Spinal cord (tissue), 10 donors: Measurements from ENCODE around the gene OR10H1. TPM values are rescaled to one million over a fixed set of nuclear protein-coding genes. Genes with fewer than 3 reads are reported as not detected.
"Not testable (repeated sequence)": the region's sequence is repeated elsewhere in the genome, so short reads cannot be mapped to it uniquely, and the experiment has no call there.

ENCODE experiments used
- DNase-seq, 6 donors: peaks; one replicate each; pipeline versions ENCODE4 v3.0.0 to v3.0.0-alpha.2; 2013 to 2015; ENCODE audit warnings: low spot score in 6 of 6, low read depth in 4 of 6
- H3K27ac ChIP-seq: one replicate; pipeline ENCODE4 v1.5.1; 2013; ENCODE audit warnings: low read depth, low read length, control low read depth
- H3K27me3 ChIP-seq: one replicate; pipeline ENCODE4 v1.6.1; 2013; ENCODE audit warnings: low read length; ENCODE audit not compliant: control insufficient read depth, insufficient read depth
- H3K36me3 ChIP-seq: one replicate; pipeline ENCODE4 v1.6.1; 2013; ENCODE audit warnings: low read length; ENCODE audit not compliant: control insufficient read depth, insufficient read depth
- H3K4me1 ChIP-seq: one replicate; pipeline ENCODE4 v1.6.1; 2013; ENCODE audit warnings: low read length; ENCODE audit not compliant: control insufficient read depth, insufficient read depth
- H3K4me3 ChIP-seq: one replicate; pipeline ENCODE4 v1.5.1; 2013; ENCODE audit warnings: low read depth, low read length, control low read depth
- H3K9me3 ChIP-seq: one replicate; pipeline ENCODE4 v1.6.1; 2013; ENCODE audit warnings: low read length; ENCODE audit not compliant: control insufficient read depth, insufficient read depth
- WGBS: methylation state at CpG from one replicate; pipeline ENCODE4 v1.1.5; 2013; ENCODE audit warnings: missing lambda C conversion rate; ENCODE audit not compliant: insufficient coverage; 5-methylcytosine and 5-hydroxymethylcytosine counted together
- long read RNA-seq, 4 donors: transcript quantifications; one replicate each; lab custom pipeline, GENCODE V29; 2026
- polyA plus RNA-seq, 2 donors: library from polyadenylated mRNA; unstranded; fragments of 120-200 nt; gene quantifications; one replicate each; pipeline ENCODE4 v1.2.1, GENCODE V29; 2013; ENCODE audit not compliant: insufficient read length in 2 of 2
- total RNA-seq, 2 donors: library from RNA; depleted of rRNA in 1 of 2; stranded (reverse); fragments of 120-200 nt in 1 of 2; fragments of >200 nt in 1 of 2; gene quantifications; one replicate each; pipeline versions ENCODE4 v1.2.3 to v1.2.4, GENCODE V29; 2013 to 2014
- donor health status: healthy.

The OR10H1 gene, protein sequence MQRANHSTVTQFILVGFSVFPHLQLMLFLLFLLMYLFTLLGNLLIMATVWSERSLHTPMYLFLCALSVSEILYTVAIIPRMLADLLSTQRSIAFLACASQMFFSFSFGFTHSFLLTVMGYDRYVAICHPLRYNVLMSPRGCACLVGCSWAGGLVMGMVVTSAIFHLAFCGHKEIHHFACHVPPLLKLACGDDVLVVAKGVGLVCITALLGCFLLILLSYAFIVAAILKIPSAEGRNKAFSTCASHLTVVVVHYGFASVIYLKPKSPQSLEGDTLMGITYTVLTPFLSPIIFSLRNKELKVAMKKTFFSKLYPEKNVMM
- total RNA-seq (not detected), polyA plus RNA-seq (under 1 TPM; 0.08 to 0.11 TPM)
- long read RNA-seq, donor 1, result 0 reads
- long read RNA-seq, donor 2, result 0 reads
- long read RNA-seq, donor 3, result 0 reads
- long read RNA-seq, donor 4, result 0 reads

DNA sequence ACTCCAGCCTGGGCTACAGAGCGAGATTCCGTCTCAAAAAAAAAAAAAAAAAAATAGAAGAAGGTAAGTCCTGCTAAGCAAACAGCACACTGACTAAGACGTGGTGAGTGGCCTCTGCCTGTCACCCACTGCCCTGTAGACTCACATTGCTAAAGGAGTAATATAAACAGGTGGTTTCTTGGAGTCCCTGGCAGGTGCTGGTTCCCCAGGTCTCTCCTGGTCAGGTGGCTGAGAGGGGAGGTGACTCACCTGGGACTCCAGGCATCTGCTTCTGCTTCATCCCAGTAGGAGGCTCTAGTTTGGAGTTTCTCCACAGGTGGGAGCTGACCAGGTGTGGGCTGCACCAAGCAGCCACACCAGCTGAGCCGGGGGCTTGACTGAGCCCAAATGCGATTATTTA, at the start of gene OR10H1:
Gene OR10H1 (minus strand): TSS at position 359 of the 400 bp plus-strand sequence. CDS start 7,627 bp downstream, outside the sequence.
- no peaks in the 10 kb centered on the region for H3K4me1 ChIP-seq
- DNase-seq, result no peak
- 57% methylated on average over 3 of the region's 5 CpGs for WGBS
- no peak within 1 kb of the TSS for H3K27ac ChIP-seq
- peaks cover 9% of the 10 kb centered on the region for H3K27me3 ChIP-seq
- H3K36me3 ChIP-seq, result no peaks in the 10 kb centered on the region
- H3K4me3 ChIP-seq, result no peak within 1 kb of the TSS
- H3K9me3 ChIP-seq, result no peaks in the 10 kb centered on the region

DNA sequence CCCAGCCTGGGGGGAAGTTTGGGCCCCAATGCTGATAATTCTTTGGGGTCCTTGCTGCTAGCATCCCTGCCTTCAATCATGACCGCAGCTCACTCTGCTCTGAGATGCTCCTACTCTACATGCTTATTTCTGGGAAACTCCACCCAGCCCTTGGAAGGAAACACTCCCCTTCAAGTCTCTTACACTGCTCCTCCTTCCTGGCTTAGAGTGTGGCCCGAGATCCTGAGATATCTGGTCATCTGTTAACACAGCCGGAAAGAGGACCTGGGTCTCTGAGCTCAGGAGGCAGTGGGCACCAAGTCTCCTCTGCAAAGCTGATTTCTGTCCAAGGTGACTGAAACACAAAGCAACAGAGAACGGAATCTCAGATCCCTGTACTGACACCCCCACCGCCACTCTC, 49.4 kb upstream of the OR10H1 start:
- 55% methylated on average over 4 of the region's 5 CpGs for WGBS
- no peak overlapping the region for H3K27ac ChIP-seq

GRCh38 chr19:15863272-15863671, 47.8 kb upstream of the OR10H1 start:
- H3K36me3 ChIP-seq, result no peaks in the 10 kb centered on the region
- H3K27me3 ChIP-seq, result no peaks in the 10 kb centered on the region
- H3K4me1 ChIP-seq, result no peaks in the 10 kb centered on the region
- H3K4me3 ChIP-seq, result no peak overlapping the region
- 71% methylated on average over 8 of the region's 8 CpGs for WGBS
- H3K27ac ChIP-seq, result no peak overlapping the region
- DNase-seq, result no peak
- H3K9me3 ChIP-seq, result no peaks in the 10 kb centered on the region

More for the DNA sequence above, 49.4 kb upstream of the OR10H1 start:
- no peaks in the 10 kb centered on the region for H3K36me3 ChIP-seq
- peaks cover under 1% of the 10 kb centered on the region for H3K4me1 ChIP-seq
- no peaks in the 10 kb centered on the region for H3K27me3 ChIP-seq
- DNase-seq, result no peak
- H3K4me3 ChIP-seq, result no peak overlapping the region
- no peaks in the 10 kb centered on the region for H3K9me3 ChIP-seq

- no peak overlapping the region for H3K27ac ChIP-seq
- H3K4me3 ChIP-seq, result no peak overlapping the region
- H3K27me3 ChIP-seq, result no peaks in the 10 kb centered on the region
- no peaks in the 10 kb centered on the region for H3K9me3 ChIP-seq
- no peak for DNase-seq
- no peaks in the 10 kb centered on the region for H3K4me1 ChIP-seq
- no peaks in the 10 kb centered on the region for H3K36me3 ChIP-seq
- WGBS, result 23% methylated on average over 7 of the region's 7 CpGs
Observed at GRCh38 chr19:15862444-15862843, 47.0 kb upstream of the OR10H1 start.

- no peak for DNase-seq
- Histone ChIP-seq H3K36me3 (no peaks in the 10 kb centered on the region), H3K4me3 (no peak overlapping the region), H3K9me3 (no peaks in the 10 kb centered on the region), H3K4me1 (no peaks in the 10 kb centered on the region), H3K27me3 (no peaks in the 10 kb centered on the region), H3K27ac (no peak overlapping the region)
- no CpG with 5 or more reads among the region's 6 CpGs for WGBS
Observed at GRCh38 chr19:15860522-15860921, 45.1 kb upstream of the OR10H1 start.

- 96% methylated on average over 3 of the region's 6 CpGs for WGBS
- H3K4me3 ChIP-seq, result no peak overlapping the region
- DNase-seq, result no peak
- H3K4me1 ChIP-seq, result no peaks in the 10 kb centered on the region
- H3K36me3 ChIP-seq, result no peaks in the 10 kb centered on the region
- no peak overlapping the region for H3K27ac ChIP-seq
- no peaks in the 10 kb centered on the region for H3K27me3 ChIP-seq
- H3K9me3 ChIP-seq, result no peaks in the 10 kb centered on the region
Observed at GRCh38 chr19:15859187-15859586, 43.7 kb upstream of the OR10H1 start.

GRCh38 chr19:15850385-15850784, 34.9 kb upstream of the OR10H1 start:
- 94% methylated on average over 2 of the region's 3 CpGs for WGBS

GRCh38 chr19:15846923-15847322, 31.5 kb upstream of the OR10H1 start:
- no peak for DNase-seq
- Histone ChIP-seq H3K4me1 (no peaks in the 10 kb centered on the region), H3K36me3 (no peaks in the 10 kb centered on the region), H3K27me3 (peaks cover 5% of the 10 kb centered on the region), H3K9me3 (peaks cover 1% of the 10 kb centered on the region), H3K27ac (no peak overlapping the region), H3K4me3 (no peak overlapping the region)
- WGBS, result 72% methylated on average over 3 of the region's 6 CpGs

More at GRCh38 chr19:15850385-15850784, 34.9 kb upstream of the OR10H1 start:
- H3K27me3 ChIP-seq, result peaks cover 5% of the 10 kb centered on the region
- no peak overlapping the region for H3K4me3 ChIP-seq
- H3K9me3 ChIP-seq, result peaks cover 2% of the 10 kb centered on the region
- no peak for DNase-seq
- H3K4me1 ChIP-seq, result no peaks in the 10 kb centered on the region
- no peak overlapping the region for H3K27ac ChIP-seq
- no peaks in the 10 kb centered on the region for H3K36me3 ChIP-seq

GRCh38 chr19:15843894-15844222, 28.4 kb upstream of the OR10H1 start:
- WGBS, result 61% methylated on average over 4 of the region's 8 CpGs
- DNase-seq, H3K27ac ChIP-seq, H3K4me1 ChIP-seq, H3K9me3 ChIP-seq, H3K27me3 ChIP-seq, H3K4me3 ChIP-seq, H3K36me3 ChIP-seq: not testable (repeated sequence)

DNA sequence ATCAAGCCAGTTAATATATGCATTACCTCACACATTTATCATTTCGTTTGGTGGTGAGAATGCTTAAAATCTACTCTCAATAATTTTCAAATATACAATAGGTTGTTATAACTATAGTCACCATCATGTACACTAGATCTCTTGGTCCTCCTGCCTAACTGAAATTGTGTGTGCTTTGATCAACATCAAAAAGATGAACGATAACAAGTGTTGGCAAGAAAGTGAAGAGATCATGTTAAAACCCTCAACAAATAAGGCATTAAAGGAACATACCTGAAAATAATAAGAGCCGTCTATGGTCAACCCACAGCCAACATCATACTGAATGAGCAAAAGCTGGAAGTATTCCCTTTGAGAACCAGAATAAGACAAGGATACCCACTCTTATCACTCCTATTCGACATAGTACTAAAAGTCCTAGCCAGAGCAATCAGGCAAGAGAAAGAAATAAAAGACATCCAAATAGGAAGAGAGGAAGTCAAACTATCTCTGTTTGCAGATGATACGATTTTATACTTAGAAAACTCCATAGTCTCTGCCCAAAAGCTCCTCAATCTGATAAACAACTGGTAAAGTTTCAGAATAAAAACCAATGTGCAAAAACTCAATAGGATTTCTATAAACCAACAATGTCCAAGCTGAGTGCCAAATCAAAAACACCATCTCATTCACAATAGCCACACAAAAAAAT, 27.9 kb upstream of the OR10H1 start:
- Histone ChIP-seq H3K27ac (no peak overlapping the region), H3K36me3 (no peaks in the 10 kb centered on the region), H3K4me3 (no peak overlapping the region), H3K9me3 (no peaks in the 10 kb centered on the region), H3K27me3 (peaks cover 5% of the 10 kb centered on the region), H3K4me1 (no peaks in the 10 kb centered on the region)
- no peak for DNase-seq
- 67% methylated on average over 1 of the region's 5 CpGs for WGBS
